Uterine smooth muscle cell (primary cell): ENCODE measurements around the gene EGLN1. TPM values are rescaled to one million over a fixed set of nuclear protein-coding genes. Genes with fewer than 3 reads are reported as not detected.

ENCODE experiments used
- total RNA-seq: library from RNA; depleted of rRNA; stranded (reverse); fragments of >200 nt; gene quantifications from 2 replicates; pipeline ENCODE4 v1.2.3, GENCODE V29; 2014

The EGLN1 gene
- 47.7 and 59.5 TPM in 2 replicates for total RNA-seq

GRCh38 chr1:231421971-231422797 lies at the start of gene EGLN1:
Gene EGLN1, minus strand, starts transcription at chr1:231422287. Its CDS starts 399 bp downstream, at chr1:231421888.

GRCh38 chr1:231338270-231339128 lies 83.6 kb downstream of the EGLN1 start, which contains the start of gene SPRTN:
Gene SPRTN, plus strand, starts transcription at chr1:231338293. Its CDS starts 91 bp downstream, at chr1:231338384.

GRCh38 chr1:231337472-231338269 lies 84.4 kb downstream of the EGLN1 start, which contains the start of gene EXOC8:
Gene EXOC8, minus strand, starts transcription at chr1:231337852. Its CDS starts 107 bp downstream, at chr1:231337745.

Other genes with a start within 250 kb of the EGLN1 start
- 58.4 and 65.0 TPM in 2 replicates for gene GNPAT, start 181.1 kb downstream of the EGLN1 start, total RNA-seq
- 18.2 and 19.1 TPM in 2 replicates for gene EXOC8, start 84.4 kb downstream of the EGLN1 start, total RNA-seq
- 12.2 and 17.4 TPM in 2 replicates for gene SPRTN, start 84.0 kb downstream of the EGLN1 start, total RNA-seq
- gene TSNAX, start 106.4 kb upstream of the EGLN1 start, total RNA-seq = 34.1 and 47.9 TPM in 2 replicates
- gene DISC1, start 204.5 kb upstream of the EGLN1 start, total RNA-seq = 1.2 and 4.6 TPM in 2 replicates